H9 (cell line): ENCODE results near the gene DOCK2. TPM values are rescaled to one million over a fixed set of nuclear protein-coding genes. Genes with fewer than 3 reads are reported as not detected.

Experiments used
- DNase-seq: peaks from one replicate; pipeline ENCODE4 v3.0.0-alpha.2; 2017
- H2AFZ ChIP-seq: one replicate; pipeline ENCODE4 v1.6.1; 2013; ENCODE audit warnings: mild to moderate bottlenecking, low read length, control low read depth, moderate library complexity
- H2AK5ac ChIP-seq: 2 replicates; pipeline ENCODE4 v1.6.1; 2013; ENCODE audit warnings: low read length, control low read depth, mixed read lengths; ENCODE audit not compliant: insufficient read length
- H2BK120ac ChIP-seq: one replicate; pipeline ENCODE4 v1.6.1; 2013; ENCODE audit warnings: low read depth, mild to moderate bottlenecking, low read length, control low read depth, inconsistent platforms; ENCODE audit not compliant: poor library complexity, severe bottlenecking
- H2BK12ac ChIP-seq: 2 replicates; pipeline ENCODE4 v1.6.1; 2013; ENCODE audit warnings: low read length, control low read depth, mixed read lengths, low read depth; ENCODE audit not compliant: insufficient read length
- H2BK15ac ChIP-seq: 2 replicates; pipeline ENCODE4 v1.6.1; 2013; ENCODE audit warnings: low read depth, low read length, control low read depth
- H2BK20ac ChIP-seq: one replicate; pipeline ENCODE4 v1.6.1; 2013; ENCODE audit warnings: low read depth, mild to moderate bottlenecking, low read length, control low read depth, inconsistent platforms; ENCODE audit not compliant: poor library complexity, severe bottlenecking
- H2BK5ac ChIP-seq: 2 replicates; pipeline ENCODE4 v1.6.1; 2013; ENCODE audit warnings: low read length, control low read depth, mixed read lengths; ENCODE audit not compliant: insufficient read length
- H3K14ac ChIP-seq: 2 replicates; pipeline ENCODE4 v1.6.1; 2013; ENCODE audit warnings: low read length, control low read depth; ENCODE audit not compliant: insufficient read depth
- H3K18ac ChIP-seq: 2 replicates; pipeline ENCODE4 v1.6.1; 2013; ENCODE audit warnings: low read depth, mild to moderate bottlenecking, mixed read lengths, low read length, control low read depth; ENCODE audit not compliant: insufficient read length
- H3K23ac ChIP-seq: 2 replicates; pipeline ENCODE4 v1.6.1; 2013; ENCODE audit warnings: low read length, control low read depth, mixed read lengths, low read depth; ENCODE audit not compliant: insufficient read length
- H3K23me2 ChIP-seq: 2 replicates; pipeline ENCODE4 v1.6.1; 2013; ENCODE audit warnings: low read depth, mild to moderate bottlenecking, mixed read lengths, low read length, control low read depth; ENCODE audit not compliant: insufficient read length, poor library complexity, severe bottlenecking
- H3K27ac ChIP-seq: 2 replicates; pipeline ENCODE4 v1.5.1; 2013; ENCODE audit warnings: low read length, control low read depth, mixed read lengths, low read depth; ENCODE audit not compliant: insufficient read length
- H3K27me3 ChIP-seq: 2 replicates; pipeline ENCODE4 v1.6.1; 2013; ENCODE audit warnings: low read length, control low read depth, inconsistent platforms; ENCODE audit not compliant: insufficient read depth
- H3K4ac ChIP-seq: 2 replicates; pipeline ENCODE4 v1.6.1; 2013; ENCODE audit warnings: low read depth, mild to moderate bottlenecking, control low read depth, inconsistent platforms, low read length, moderate library complexity
- H3K4me1 ChIP-seq: 2 replicates; pipeline ENCODE4 v1.6.1; 2013; ENCODE audit warnings: low read length, control low read depth, inconsistent platforms; ENCODE audit not compliant: insufficient read depth
- H3K4me2 ChIP-seq: 2 replicates; pipeline ENCODE4 v1.6.1; 2013; ENCODE audit warnings: low read length, control low read depth, mixed read lengths; ENCODE audit not compliant: insufficient read length, insufficient read depth
- H3K56ac ChIP-seq: 2 replicates; pipeline ENCODE4 v1.6.1; 2013; ENCODE audit warnings: low read depth, mild to moderate bottlenecking, mixed read lengths, low read length, control low read depth; ENCODE audit not compliant: insufficient read length
- H3K79me1 ChIP-seq: 2 replicates; pipeline ENCODE4 v1.6.1; 2013; ENCODE audit warnings: low read depth, mild to moderate bottlenecking, moderate library complexity, low read length, control low read depth, inconsistent platforms; ENCODE audit not compliant: insufficient read depth, poor library complexity, severe bottlenecking
- H3K79me2 ChIP-seq: 2 replicates; pipeline ENCODE4 v1.6.1; 2013; ENCODE audit warnings: low read length, control low read depth, inconsistent platforms; ENCODE audit not compliant: insufficient read depth
- H3K9ac ChIP-seq: 2 replicates; pipeline ENCODE4 v1.6.1; 2013; ENCODE audit warnings: low read length, control low read depth, mixed read lengths; ENCODE audit not compliant: insufficient read length; ENCODE audit errors: extremely low read depth
- H3K9me3 ChIP-seq: one replicate; pipeline ENCODE4 v1.6.1; 2013; ENCODE audit warnings: low read depth, low read length, inconsistent platforms; ENCODE audit not compliant: control insufficient read depth
- H3T11ph ChIP-seq: one replicate; pipeline ENCODE4 v1.6.1; 2013; ENCODE audit warnings: mild to moderate bottlenecking, low read length, control low read depth, inconsistent platforms
- H4K20me1 ChIP-seq: one replicate; pipeline ENCODE4 v1.6.1; 2013; ENCODE audit not compliant: control insufficient read depth, insufficient read length, insufficient read depth
- H4K5ac ChIP-seq: 2 replicates; pipeline ENCODE4 v1.6.1; 2013; ENCODE audit warnings: low read depth, mild to moderate bottlenecking, mixed read lengths, low read length, control low read depth; ENCODE audit not compliant: insufficient read length
- H4K8ac ChIP-seq: replicated peaks from 2 replicates; pipeline ENCODE4 v1.6.1; 2013; ENCODE audit warnings: low read length, control low read depth, mixed read lengths, low read depth; ENCODE audit not compliant: insufficient read length
- H4K91ac ChIP-seq: 2 replicates; pipeline ENCODE4 v1.6.1; 2013; ENCODE audit warnings: low read depth, mild to moderate bottlenecking, moderate library complexity, mixed read lengths, low read length, control low read depth; ENCODE audit not compliant: insufficient read length
- H3K27ac Mint-ChIP-seq, 3 experiments: 2 replicates in 2 of 3; 3 replicates in 1 of 3; pipeline ENCODE4 v1.8.0; 2020 to 2021; ENCODE audit warnings: mixed read lengths in 3 of 3, mild to moderate bottlenecking in 1 of 3, moderate library complexity in 1 of 3
- H3K27me3 Mint-ChIP-seq: 2 replicates; pipeline ENCODE4 v1.8.0; 2021; ENCODE audit warnings: low read depth, mild to moderate bottlenecking, moderate library complexity, mixed read lengths
- H3K36me3 Mint-ChIP-seq, 3 experiments: 2 replicates in 2 of 3; 3 replicates in 1 of 3; pipeline ENCODE4 v1.8.0; 2020 to 2021; ENCODE audit warnings: low read depth in 3 of 3, mixed read lengths in 3 of 3; ENCODE audit not compliant: insufficient read depth in 1 of 3
- H3K4me1 Mint-ChIP-seq, 2 experiments: 2 replicates each; pipeline ENCODE4 v1.8.0; 2020; ENCODE audit warnings: mixed read lengths in 2 of 2
- H3K4me3 Mint-ChIP-seq, 2 experiments: 2 replicates in 1 of 2; 3 replicates in 1 of 2; pipeline ENCODE4 v1.8.0; 2020 to 2021; ENCODE audit warnings: mild to moderate bottlenecking in 2 of 2, mixed read lengths in 2 of 2, moderate library complexity in 1 of 2
- H3K9me3 Mint-ChIP-seq, 2 experiments: 2 replicates in 1 of 2; 3 replicates in 1 of 2; pipeline ENCODE4 v1.8.0; 2020; ENCODE audit warnings: mild to moderate bottlenecking in 2 of 2, mixed read lengths in 2 of 2, moderate library complexity in 1 of 2
- CTCF ChIP-seq: fragments of 200-600 bp; sonication (generic); conservative IDR thresholded peaks from 3 replicates; pipeline ENCODE4 v1.8.0; 2021; ENCODE audit warnings: antibody characterized with exemption, mild to moderate bottlenecking
- WGBS: extraction: QIAGEN DNeasy Blood & Tissue Kit; methylation state at CpG from one replicate; pipeline ENCODE4 v1.1.7; 2013; ENCODE audit warnings: missing lambda C conversion rate, low lambda C conversion rate, mixed read lengths; ENCODE audit not compliant: insufficient read length; ENCODE audit errors: extremely low coverage; 5-methylcytosine and 5-hydroxymethylcytosine counted together
- total RNA-seq: library from RNA; stranded (reverse); gene quantifications from 2 replicates; pipeline ENCODE4 v1.2.1, GENCODE V29; 2021

DOCK2 gene
- total RNA-seq, 1 experiment from 2014 or later: 7.8 TPM

- Histone ChIP-seq H3K27me3 (no peaks in the 10 kb centered on the region; the same call in 1 of the 2 replicates), H4K20me1 (no peaks in the 10 kb centered on the region), H3K56ac (no peak overlapping the region), H4K8ac (no peak overlapping the region), H3T11ph (no peak overlapping the region), H3K14ac (no peak overlapping the region), H3K4me1 (no peaks in the 10 kb centered on the region), H2BK15ac (no peak overlapping the region), H3K79me2 (no peaks in the 10 kb centered on the region), H3K9ac (no peak overlapping the region), H3K9me3 (no peaks in the 10 kb centered on the region), H3K23ac (no peak overlapping the region), H2BK20ac (no peak overlapping the region), H2BK120ac (no peak overlapping the region), H4K5ac (no peak overlapping the region), H3K4me2 (no peak overlapping the region), H3K23me2 (no peaks in the 10 kb centered on the region), H2AFZ (no peak overlapping the region), H3K79me1 (no peaks in the 10 kb centered on the region), H3K18ac (no peak overlapping the region), H2AK5ac (no peak overlapping the region), H2BK5ac (no peak overlapping the region), H3K4ac (no peak overlapping the region), H3K27ac (no peak overlapping the region), H2BK12ac (no peak overlapping the region), H4K91ac (no peak overlapping the region)
- Mint-ChIP-seq H3K27me3 (peaks cover 94% of the 10 kb centered on the region), H3K4me1 (peaks cover 33 to 49% of the 10 kb centered on the region in 2 experiments), H3K36me3 (no peaks in the 10 kb centered on the region; a peak in 1 of 7 replicates), H3K27ac (no peak overlapping the region), H3K4me3 (no peak overlapping the region), H3K9me3 (peaks cover 0 to 5% of the 10 kb centered on the region in 2 experiments; a peak in 1 of 5 replicates)
- TF ChIP-seq CTCF: no peak
- DNase-seq: peak; percentile 23
- WGBS: no CpG with 5 or more reads among the region's 7 CpGs
Observed at GRCh38 chr5:170109059-170110031, 472.3 kb downstream of the DOCK2 start.
